Hematopoietic multipotent progenitor cell treated with erythropoietin and hydrocortisone succinate and interleukin-3 and kit ligand, for 4 days (in vitro differentiated cells): ENCODE measurements around the gene DUS2.
"Not testable (repeated sequence)": the region's sequence is repeated elsewhere in the genome, so short reads cannot be mapped to it uniquely, and the experiment has no call there.

Experiments
- DNase-seq: peaks from one replicate; pipeline ENCODE4 v3.0.0-alpha.2; 2015

Gene DUS2

GRCh38 chr16:67998779-67999688, 24.1 kb upstream of the DUS2 start, which contains the start of gene DPEP2:
Gene DPEP2, minus strand, starts transcription at chr16:67999484. Its CDS starts 6,272 bp downstream, at chr16:67993212.
- DNase-seq, result peak; percentile 85

GRCh38 chr16:67999985-68000384, 23.1 kb upstream of the DUS2 start:
- DNase-seq, result peak; percentile 47

GRCh38 chr16:68000450-68000849, 22.6 kb upstream of the DUS2 start:
- peak; percentile 20 for DNase-seq

GRCh38 chr16:68003031-68003430, 20.1 kb upstream of the DUS2 start:
- DNase-seq, result no peak

GRCh38 chr16:68005211-68005610, 17.9 kb upstream of the DUS2 start:
- DNase-seq, result no peak

- peak; percentile 91 for DNase-seq
These were observed 17.2 kb upstream of the DUS2 start for GRCh38 chr16:68005786-68006286.

- no peak for DNase-seq
These were observed 13.8 kb upstream of the DUS2 start for GRCh38 chr16:68009157-68009735.

GRCh38 chr16:68009872-68010271, 13.2 kb upstream of the DUS2 start:
- DNase-seq, result not testable (repeated sequence)

GRCh38 chr16:68013440-68013839, 9.6 kb upstream of the DUS2 start:
- DNase-seq, result peak; percentile 67

GRCh38 chr16:68015681-68016080, 7.4 kb upstream of the DUS2 start, which contains the start of gene DPEP2NB:
Gene DPEP2NB, minus strand, starts transcription at chr16:68015911. Its CDS starts 141 bp downstream, at chr16:68015770.
- DNase-seq, result no peak

- no peak for DNase-seq
These were observed 3.9 kb upstream of the DUS2 start for GRCh38 chr16:68019167-68019680.

GRCh38 chr16:68021490-68021889, 1.6 kb upstream of the DUS2 start:
- no peak for DNase-seq

GRCh38 chr16:68022278-68022727, 781 bp upstream of the DUS2 start:
- no peak for DNase-seq

GRCh38 chr16:68028996-68029395, 5.9 kb downstream of the DUS2 start:
- no peak for DNase-seq

- DNase-seq, result not testable (repeated sequence)
These were observed 7.0 kb downstream of the DUS2 start for GRCh38 chr16:68030108-68030507.

GRCh38 chr16:68031951-68032350, 8.9 kb downstream of the DUS2 start:
- peak; percentile 38 for DNase-seq

GRCh38 chr16:68033101-68033500, 10.0 kb downstream of the DUS2 start:
- no peak for DNase-seq

- no peak for DNase-seq
These were observed 12.1 kb downstream of the DUS2 start for GRCh38 chr16:68035227-68035626.

GRCh38 chr16:68037841-68038597, 14.9 kb downstream of the DUS2 start:
- DNase-seq, result peak; percentile 45

GRCh38 chr16:68040506-68041288, 17.6 kb downstream of the DUS2 start:
- DNase-seq, result peak; percentile 91

GRCh38 chr16:68041783-68042182, 18.7 kb downstream of the DUS2 start:
- peak; percentile 24 for DNase-seq

- DNase-seq, result no peak
These were observed 23.0 kb downstream of the DUS2 start for GRCh38 chr16:68046106-68046505.
